NCI-H2171 (cell line): ENCODE data around the gene ADCY7.

ENCODE experiments used
- DNase-seq: peaks from one replicate; lab custom pipeline; 2025; lab: John Stamatoyannopoulos, UW

Gene ADCY7

DNA sequence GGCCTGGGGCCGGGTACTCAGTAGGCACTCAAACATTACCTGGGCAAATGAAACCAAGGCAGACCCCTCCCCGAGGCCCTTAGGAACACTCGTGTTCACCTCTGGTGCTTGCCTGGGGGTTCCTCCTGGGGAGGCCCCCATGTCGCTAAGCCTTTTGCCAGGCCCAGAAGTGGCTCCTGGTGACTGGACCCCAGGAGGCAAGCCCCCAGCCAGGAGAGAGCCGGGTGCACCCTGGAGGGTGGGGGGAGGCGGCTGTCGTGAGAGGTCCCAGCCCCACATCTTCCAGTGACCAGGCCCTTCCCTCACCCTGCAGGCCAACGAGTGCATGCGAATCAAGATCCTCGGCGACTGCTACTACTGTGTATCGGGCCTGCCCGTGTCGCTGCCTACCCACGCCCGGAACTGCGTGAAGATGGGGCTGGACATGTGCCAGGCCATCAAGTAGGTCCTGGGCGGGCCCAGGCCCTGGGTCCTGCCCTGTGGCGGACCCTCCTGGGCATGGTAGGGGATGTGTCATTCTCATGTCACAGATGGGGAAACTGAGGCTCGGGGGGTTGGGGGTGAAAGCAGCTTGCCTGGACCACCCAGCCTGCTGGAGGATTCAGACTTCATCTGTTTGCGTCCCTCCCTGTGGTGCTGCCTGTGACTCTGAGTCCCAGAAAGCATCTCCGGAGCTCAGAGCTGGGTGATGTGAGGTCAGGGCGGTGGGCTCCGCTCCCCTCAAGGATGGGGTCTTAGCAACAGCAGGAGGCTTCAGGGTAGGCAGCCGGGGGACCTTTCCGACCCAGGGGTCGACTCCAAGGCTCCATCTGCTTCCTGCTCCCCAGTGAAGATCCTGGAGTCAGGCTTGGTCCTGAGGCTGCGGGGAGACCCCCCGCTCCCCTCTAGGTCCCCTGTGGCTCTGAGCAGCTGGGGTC is 32.5 kb downstream of the ADCY7 start:
- no peak for DNase-seq

DNA sequence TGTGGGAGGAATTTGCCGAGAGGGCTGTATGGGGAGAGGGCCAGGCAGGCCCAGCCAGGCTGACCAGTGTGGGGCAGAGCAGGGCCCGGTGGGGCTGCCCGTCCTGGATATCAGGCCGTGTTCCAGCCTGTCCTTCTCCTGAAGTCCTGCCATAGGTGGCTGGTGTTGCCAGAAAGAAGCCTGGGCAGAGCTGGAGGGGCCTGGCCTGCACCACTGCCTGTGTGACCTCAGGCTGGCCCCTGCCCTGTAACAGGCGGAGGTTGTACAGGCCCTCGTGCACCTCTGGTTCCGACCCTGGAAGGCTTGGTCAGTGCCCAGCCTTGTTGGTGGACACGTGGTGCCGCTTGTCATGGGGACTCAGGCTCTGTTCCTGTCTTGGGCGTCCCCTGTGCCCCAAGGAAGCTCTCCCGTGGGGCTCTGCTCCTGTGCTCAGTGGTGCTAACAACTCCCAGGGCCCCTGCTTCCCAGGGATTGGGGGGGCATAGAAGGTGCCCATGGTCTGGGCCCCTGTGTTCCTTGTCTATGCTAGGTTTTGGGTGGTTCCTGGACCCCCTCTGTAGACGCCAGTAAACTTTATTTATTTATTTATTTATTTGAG is 33.3 kb downstream of the ADCY7 start:
- DNase-seq = no peak

DNA sequence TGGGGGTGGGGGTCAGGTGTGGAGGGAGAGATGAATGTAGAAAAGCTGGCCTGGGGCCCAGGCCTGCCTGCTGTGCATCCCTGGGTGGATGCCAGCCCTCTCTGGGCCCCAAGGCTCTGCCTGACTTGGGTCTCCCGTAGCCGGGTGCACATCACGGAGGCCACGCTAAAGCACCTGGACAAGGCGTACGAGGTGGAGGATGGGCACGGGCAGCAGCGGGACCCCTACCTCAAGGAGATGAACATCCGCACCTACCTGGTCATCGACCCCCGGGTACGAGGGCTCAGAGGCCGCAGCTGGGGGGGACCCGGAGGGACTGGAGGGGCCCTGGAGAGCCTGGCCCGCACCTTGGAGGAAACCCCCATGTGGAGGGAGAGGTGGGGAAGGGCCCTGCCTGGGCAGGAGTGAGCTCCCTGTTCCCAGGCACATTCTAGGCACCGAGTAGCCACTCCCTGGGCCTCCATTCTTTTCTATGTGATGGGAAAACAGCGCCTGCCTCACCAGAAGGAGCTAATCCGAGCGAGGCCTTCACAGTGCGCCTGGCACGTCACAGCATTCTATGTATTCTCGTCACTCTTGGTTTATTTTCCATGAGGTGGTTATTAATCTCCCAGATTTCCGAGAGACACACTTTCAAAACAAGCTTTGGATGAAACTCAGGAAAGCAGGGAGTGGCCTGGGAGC is 34.7 kb downstream of the ADCY7 start:
- no peak for DNase-seq

DNA sequence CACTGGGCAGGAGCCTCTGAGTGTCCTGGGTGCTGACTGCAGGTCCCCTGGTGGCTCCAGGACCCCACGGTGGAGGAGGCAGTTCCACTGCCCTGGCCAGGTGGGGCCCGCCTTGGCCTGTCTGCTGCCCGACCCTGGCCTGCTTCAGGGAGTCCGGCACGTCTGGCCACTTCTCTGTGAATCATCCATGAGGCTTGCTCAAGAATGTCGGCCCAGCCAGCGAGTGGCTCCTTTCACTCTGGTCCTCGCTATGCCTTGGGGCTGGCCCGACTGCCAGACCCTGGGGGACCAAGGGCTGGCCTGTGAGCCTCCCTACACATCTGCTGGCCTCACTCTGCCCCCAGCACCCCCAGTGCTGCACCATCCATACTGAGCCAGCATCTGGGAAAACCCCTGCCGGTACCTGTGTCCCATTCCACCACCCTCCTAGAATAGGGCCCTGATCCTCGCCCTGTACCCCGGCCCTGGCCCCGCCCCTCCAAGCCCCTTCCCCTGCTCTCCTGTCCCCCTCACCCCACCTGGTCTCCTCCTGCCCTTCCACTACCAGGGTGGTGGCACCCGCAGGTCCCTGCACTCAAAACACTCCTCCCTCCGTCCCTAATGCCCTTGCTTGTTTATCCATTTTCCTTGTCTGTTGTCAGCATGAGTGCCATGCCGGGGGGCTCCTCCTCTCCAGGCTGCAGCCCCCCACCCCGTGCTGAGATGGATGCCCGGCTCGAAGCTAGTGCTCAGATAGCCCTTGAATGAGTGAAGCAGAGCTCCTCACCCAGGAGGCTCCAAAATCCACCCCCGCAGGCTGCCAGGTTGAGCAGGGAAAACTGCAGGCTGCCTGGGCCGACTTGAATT is 35.5 kb downstream of the ADCY7 start:
- no peak for DNase-seq

DNA sequence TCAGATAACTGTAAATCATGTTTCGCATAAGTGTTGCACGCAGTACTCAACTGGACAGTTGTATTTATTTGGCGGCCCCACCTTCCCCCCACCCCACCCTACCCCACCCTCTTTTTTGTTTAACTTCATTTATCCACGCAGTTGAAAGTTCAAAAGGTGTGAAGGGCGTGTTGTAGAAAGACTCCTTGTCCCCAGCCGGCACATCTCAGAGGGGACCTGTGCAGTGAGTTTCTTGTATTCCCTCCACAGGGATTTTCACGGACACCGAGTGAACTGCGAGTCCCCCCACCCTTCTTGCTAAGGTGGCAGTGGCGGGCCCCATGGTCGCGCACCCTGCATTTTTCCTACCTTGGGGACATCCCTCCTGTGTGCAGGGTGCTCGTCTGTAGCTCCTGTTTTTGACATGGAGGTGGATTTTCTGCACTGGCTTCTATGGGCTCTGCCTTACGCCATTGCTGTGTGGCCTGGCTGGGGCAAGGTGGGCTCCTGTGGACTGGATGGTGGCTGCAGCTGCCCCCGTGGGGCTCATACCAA is 36.2 kb downstream of the ADCY7 start:
- no peak for DNase-seq

DNA sequence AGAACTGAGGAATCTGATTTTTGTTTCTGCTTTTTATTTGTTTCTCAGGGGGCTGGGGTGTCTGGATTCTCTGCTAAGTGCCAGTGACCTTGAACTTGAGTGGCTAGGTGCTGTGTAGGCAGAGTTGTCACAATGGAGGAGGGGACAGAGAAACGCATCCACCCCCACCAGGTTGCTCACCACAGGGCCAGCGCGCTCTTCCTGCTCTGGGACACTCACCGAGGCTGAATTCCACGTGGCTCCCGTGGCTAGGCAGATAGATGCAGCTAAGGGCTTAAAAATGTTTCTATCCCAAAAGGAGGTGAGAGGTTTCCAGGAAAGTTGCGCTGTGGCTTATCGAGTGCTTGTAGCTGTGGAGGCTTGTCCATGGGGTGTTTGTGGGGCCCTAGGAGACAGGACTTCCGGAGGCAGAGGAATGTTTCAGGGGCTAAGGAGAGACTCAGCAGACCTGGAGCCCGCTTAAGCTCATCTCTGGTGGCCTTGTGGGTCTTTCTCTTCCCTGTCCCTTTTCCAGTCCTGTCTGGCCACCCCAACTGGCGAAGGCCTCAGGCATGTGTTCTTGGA is 36.8 kb downstream of the ADCY7 start:
- DNase-seq = no peak

DNA sequence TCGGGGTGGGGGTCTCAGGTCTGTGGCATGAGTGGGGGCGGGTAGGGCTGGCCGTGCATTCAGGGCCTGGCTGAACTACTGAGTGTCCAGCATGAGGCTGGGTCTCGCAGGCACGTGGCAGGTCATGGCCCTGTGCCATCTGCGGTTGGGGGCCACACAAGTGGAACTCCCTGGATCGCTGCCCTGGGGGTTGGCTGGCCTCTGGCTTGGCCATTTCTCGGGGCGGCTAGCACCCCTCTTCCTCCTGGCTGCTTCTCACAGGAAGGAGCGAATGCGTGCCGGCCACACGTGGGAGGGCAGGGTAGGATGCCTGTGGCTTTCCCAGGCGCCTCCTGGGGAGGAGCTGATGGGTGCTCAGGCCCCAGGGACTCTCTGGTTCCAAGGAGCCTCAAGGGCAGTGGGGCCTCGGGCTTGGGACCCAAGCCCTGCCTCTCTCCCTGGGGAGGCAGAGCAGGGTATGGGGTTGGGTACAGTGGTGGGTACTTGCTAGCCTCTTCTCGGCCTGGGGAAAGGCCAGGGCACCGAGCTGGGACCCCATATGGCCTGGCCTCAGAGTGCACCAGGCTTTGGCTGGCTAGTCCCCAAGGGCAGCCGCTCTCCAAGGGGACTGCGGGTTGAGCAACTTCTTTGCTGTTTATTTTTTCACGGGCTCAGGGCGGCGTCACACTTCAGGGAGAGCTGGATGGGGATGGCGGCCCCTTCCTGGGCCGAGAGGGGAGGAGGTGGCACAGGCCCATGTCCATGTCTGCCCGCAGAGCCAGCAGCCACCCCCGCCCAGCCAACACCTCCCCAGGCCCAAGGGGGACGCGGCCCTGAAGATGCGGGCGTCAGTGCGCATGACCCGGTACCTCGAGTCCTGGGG is 37.5 kb downstream of the ADCY7 start:
- no peak for DNase-seq

DNA sequence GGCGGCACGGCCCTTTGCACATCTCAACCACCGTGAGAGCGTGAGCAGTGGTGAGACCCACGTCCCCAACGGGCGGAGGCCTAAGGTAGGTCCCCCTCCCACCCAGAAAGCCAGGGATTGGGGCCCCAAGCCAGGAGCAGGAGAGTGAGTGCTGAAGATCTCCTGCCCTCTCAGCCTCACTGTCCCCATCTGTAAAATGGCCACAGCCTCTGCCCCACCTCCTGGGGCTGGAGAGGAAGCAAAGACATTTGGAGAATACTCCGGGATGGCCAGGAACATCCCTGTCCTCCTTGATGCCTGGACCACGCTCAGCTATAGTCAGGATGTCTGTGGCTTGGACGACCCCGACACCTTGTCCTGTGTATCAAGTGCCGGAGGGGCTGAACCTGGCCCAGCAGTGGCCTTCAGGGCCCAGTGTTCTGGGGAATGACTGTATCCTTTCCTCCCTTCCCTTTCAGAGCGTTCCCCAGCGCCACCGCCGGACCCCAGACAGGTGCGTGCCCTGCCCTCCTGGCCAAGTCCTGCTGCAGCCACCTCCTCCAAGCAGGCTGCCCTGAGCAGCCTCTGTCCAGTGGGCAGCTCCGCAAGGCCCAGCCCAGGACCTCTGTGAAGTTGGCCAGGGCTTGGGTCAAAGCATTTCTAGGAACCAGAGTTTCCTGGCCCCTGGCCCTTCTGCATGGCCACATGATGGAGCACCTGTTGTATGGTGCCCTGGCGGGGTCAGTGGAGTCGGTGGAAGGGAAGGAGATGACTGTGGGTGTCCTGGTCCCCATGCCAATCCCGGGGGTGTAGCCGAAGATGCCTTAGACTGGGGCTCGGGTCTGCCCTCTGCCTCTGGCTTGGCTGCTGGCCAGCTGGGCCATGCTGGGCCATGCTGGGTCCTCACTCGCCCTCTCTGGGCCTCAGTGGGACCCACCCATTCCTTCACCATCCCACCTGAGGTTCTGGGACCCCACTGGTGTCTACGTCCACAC is 38.4 kb downstream of the ADCY7 start:
- DNase-seq = no peak

DNA sequence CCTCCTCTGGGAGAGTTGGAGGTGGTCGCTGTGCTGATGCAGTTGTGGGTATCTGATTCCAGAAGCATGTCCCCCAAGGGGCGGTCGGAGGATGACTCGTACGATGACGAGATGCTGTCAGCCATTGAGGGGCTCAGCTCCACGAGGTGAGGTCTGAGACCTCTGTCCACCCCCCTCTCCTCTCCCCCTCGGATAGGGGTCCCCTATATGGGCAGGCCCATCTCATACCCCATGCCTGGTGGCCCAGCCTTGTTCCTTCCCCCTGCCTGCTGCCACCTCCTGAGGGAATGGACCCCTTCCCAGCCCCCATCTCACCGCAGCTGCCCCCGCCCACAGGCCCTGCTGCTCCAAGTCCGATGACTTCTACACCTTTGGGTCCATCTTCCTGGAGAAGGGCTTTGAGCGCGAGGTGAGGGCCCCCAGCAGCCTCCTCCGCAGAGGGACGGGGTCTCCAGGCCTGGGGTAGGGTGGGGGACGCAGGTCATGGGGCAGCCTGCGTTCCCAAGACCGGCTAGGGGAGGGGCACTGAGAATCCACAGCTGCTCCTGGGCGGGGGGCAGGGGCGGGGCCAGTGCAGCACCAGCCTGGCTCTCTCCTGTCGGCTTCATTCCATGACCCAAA is 39.2 kb downstream of the ADCY7 start:
- no peak for DNase-seq

DNA sequence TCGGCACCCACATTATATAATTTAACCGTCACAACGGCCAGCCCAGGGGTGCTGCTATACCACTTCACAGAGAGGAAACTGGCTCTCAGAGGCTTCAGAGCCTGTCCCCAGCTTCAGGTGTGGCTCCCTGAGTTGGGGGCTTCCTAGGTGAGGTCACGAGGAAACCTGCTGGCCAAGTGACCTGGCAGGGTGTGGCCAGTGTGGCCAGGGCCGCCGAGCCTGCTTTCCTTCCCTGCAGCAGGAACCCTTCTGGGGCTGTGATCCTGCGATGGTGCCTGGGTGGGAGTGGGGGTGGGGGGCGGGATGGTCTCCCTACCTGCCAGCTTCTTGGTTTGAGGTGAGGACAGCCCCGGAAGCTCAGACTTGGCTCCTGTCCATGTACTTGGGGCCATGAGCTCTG is 39.9 kb downstream of the ADCY7 start:
- no peak for DNase-seq

DNA sequence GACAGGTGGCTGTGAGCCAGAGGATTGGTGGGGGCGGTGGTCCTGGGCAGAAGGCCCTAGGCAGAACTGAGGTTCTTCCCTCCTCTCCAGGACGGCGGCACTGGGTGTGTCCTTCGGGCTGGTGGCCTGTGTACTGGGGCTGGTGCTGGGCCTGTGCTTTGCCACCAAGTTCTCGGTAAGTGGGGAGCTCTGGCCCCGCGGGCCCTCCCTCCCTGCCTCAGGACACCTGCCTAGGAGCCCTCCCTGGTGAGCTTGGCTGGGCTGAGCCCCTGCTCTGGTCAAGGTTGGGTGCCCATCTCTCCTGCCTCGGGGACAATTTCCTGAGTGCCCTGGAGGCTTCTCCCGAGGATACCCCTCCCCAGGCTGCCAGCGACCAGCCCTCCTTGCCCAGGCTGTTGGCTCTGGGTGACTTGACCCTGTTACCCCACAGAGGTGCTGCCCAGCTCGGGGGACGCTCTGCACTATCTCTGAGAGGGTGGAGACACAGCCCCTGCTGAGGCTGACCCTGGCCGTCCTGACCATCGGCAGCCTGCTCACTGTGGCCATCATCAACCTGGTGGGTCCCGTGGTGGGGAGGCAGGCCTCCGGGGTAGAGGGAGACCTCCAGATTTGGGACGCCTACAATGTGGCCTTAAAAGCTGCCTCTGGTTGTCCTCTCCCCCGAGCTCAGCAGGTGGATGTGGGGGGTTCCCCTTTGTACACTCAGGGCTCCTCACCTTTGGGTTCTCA is 42.0 kb downstream of the ADCY7 start:
- no peak for DNase-seq

DNA sequence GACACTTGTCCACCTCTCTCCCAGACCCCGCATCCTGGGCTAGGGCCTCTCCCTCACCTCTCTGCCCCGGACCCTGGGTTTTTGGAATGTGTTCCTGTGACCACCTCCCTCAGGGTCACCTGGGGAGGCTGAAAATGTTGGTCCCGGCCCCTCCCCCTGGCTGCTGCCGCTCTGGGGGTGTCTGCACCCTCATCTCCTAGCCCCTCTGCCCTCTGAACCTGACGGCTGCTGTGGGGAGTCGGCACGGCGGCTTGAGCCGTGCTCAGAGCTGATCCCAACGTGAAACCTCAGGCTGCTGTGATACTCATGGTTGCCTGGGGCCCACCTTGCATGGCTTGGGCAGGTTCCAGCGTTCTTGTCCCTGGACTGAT is 42.8 kb downstream of the ADCY7 start:
- no peak for DNase-seq

DNA sequence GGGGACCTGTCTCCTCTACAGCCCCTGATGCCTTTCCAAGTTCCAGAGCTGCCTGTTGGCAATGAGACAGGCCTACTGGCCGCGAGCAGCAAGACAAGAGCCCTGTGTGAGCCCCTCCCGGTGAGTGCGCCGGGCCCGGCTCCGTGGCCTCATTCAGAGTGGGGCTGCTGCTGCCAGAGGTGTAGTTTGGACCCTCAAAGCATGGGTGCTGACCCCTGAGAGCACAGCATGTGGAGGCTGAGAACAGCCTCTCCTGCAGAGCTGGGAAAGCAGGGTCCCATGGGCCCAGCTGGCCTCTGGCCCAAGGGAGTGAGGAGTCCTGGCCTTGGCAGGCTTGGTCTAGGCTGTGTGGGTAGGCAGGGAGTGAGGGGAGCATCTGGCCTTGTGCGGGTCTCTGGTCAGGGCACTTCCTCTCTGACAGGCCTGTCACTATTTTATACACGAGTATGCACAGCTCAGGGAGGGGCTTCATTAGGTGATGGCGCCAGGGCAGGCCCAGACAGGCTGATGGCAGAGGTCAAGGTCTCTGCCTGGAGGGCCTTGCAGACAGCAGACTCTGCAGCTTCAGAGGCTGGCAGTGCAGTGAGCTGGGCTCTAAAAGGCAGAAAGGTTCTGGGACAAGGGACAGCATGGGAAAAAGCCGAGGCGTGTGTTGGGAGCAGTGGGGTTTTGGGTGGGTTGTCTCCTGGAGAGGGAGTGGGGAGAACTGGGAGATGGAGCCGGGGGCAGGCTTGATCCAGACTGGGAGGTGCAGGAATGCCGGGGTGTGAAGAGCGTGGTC is 43.4 kb downstream of the ADCY7 start:
- DNase-seq = no peak

DNA sequence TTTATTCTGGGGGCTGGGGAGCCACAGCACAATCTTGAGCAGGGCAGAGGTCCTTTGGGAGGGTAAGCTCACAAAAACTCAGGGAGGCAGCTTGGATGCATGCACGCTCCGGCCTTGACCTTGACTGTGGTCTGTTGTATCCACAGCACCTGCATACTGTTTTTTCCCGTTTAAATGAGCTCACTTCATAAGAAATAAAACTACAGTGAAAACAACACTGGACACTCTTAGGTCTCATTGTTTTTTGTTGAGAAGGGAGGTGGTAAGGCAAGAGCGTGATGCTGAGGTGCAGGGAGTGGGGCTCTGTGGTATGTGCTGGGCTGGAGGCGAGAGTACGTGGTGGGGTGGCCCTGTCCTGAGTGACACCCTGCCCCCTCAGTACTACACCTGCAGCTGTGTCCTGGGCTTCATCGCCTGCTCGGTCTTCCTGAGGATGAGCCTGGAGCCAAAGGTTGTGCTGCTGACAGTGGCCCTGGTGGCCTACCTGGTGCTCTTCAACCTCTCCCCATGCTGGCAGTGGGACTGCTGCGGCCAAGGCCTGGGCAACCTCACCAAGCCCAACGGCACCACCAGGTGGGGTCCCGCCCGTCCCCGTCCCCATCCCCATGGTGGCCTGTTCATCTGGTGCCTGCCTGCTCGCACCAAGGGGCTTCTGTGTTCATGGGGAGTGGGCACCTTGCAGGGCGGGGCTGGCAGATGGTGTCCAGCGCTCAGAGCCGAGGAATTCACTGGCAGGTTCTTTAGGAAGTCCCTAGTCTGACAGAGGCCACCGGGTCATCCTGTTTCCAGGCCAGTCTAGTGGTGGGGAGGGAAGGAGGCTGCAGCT is 44.2 kb downstream of the ADCY7 start:
- no peak for DNase-seq

DNA sequence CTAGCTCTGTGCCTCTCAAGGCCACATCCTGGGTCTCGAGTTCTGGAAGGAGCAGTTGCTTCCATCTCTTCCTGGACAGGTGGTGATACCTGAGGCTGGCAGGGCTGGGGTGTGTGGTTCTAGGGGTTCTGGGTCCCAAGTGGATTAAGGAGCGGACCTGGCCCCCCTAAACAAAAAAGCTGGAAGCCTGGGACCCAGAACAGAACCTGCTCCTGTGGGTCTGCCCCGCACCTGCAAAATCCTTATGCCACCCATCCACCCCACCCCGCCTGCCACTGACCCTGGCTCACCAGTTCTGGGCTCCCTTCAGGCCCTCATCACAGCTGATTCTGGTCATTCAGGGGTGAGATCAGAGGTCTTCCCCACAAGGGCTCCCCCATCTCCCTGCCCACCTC is 44.8 kb downstream of the ADCY7 start:
- DNase-seq = no peak

DNA sequence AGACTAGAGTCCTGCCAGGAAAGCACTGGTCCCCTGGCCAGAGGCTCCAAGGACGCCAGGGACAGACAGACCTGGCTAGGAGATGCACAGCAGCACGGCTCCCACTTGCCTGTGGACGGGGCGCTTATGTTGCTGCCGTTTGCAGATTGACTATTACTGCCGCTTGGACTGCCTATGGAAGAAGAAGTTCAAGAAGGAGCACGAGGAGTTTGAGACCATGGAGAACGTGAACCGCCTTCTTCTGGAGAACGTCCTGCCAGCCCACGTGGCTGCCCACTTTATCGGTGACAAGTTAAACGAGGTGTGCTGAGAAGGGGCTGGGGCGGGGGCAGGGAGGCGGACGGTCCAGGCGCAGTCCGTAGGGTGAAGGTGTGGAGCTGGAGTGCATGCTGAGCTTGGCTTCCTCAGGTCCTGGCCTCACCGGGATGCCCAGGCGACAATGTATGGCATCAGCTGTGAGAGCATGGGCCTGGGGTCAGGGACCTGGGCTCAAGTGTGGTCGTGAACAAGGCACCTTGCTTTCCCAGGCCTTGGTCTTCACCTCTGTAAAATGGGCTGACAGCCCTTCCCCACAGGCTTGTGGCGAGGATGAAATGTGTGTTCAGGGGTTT is 45.6 kb downstream of the ADCY7 start:
- no peak for DNase-seq
